NK-92 (cell line): Measurements from ENCODE around the gene ZFP57.

Experiments used
- DNase-seq: peaks from one replicate; lab custom pipeline; 2025; ENCODE audit not compliant: unreplicated experiment; lab: John Stamatoyannopoulos, UW

ZFP57 gene

GRCh38 chr6:29626948-29627754, 53.8 kb downstream of the ZFP57 start:
- no peak for DNase-seq

- no peak for DNase-seq
These were observed 55.5 kb downstream of the ZFP57 start for GRCh38 chr6:29625337-29625930.

- DNase-seq = no peak
These were observed 56.4 kb downstream of the ZFP57 start for GRCh38 chr6:29624520-29624961.
